ENCODE measurements around the gene KLK15. TPM values are rescaled to one million over a fixed set of nuclear protein-coding genes. Genes with fewer than 3 reads are reported as not detected.
A peak's percentile ranks its signal among the peaks of the same experiment; 100 is the strongest.

The KLK15 gene
- total and polyA plus RNA-seq, 2 of the 13 experiments (the other 11 are each of a cell fraction or from before 2014, with no cell fraction given) = not detected

DNA sequence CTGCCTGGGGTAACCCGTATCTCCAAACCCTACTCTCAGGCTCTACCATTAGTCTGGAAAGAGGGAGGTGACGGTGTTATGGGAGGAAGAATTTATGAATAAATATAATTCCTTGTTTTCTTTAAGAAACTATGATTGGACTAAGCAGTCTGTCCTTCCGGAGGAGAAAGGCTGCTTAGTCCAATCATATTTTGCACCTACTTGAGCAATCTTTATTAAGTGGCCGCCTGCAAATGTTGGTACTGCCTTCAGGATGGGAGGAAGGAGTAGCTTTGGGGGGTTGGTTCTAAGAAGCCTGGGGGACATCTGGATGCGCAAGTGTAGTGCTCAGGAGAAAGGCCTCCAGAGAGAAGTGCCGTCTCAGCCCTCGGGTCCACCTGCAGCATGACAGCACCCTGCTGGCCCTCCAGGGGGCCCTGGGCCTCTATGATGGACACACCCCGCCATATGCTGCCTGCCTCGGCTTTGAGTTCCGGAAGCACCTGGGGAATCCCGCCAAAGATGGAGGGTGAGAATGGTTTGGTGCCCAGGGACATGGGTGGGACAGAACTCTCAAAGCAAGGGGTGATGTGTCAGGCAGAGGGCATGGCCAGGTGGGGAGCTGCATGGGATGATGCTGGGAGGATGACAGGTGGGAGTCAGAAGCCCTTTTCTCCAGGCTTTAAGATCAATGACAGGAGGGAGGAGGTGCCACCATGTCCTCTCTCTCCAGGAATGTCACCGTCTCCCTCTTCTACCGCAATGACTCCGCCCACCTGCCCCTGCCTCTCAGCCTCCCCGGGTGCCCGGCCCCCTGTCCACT lies 39.1 kb downstream of the KLK15 start (continued):
- TF ChIP-seq FOXA1 (IDR thresholded peaks at IDR 0.05) (no peak), FOXA1 (CRISPR knock-in tag; IDR thresholded peaks at IDR 0.05) (no peak), ZNF510 (CRISPR knock-in tag; IDR thresholded peaks at IDR 0.05; ENCODE audit: low read depth) (no peak), ZNF329 (CRISPR knock-in tag; IDR thresholded peaks at IDR 0.05; ENCODE audit: low read depth) (no peak), ZNF230 (CRISPR knock-in tag; IDR thresholded peaks at IDR 0.05) (no peak), ZNF235 (CRISPR knock-in tag; IDR thresholded peaks at IDR 0.05; ENCODE audit: borderline replicate concordance) (no peak), MTF2 (CRISPR knock-in tag; IDR thresholded peaks at IDR 0.05; ENCODE audit: borderline replicate concordance) (no peak), ZNF326 (CRISPR knock-in tag; IDR thresholded peaks at IDR 0.05; ENCODE audit: borderline replicate concordance) (0 out of 2 replicates have a peak, but pooled peaks have one; percentile 34), ZNF788 (CRISPR knock-in tag; IDR thresholded peaks at IDR 0.05; ENCODE audit: borderline replicate concordance) (no peak), POLR2A (IDR thresholded peaks at IDR 0.05; ENCODE audit: insufficient read depth in 1 of 2, low read depth in 2 of 2, low read length in 2 of 2) (peak; percentile 27 to 54; a peak in 1 of 4 replicates), SMARCE1 (IDR thresholded peaks at IDR 0.05; ENCODE audit: borderline replicate concordance) (no peak), CHCHD3 (CRISPR knock-in tag; IDR thresholded peaks at IDR 0.05) (0 out of 2 replicates have a peak, but pooled peaks have one; percentile 52), FOSL1 (CRISPR knock-in tag; IDR thresholded peaks at IDR 0.05; ENCODE audit: borderline replicate concordance) (no peak), ZNF652 (CRISPR knock-in tag; IDR thresholded peaks at IDR 0.05; ENCODE audit: borderline replicate concordance, low read depth) (no peak), ZBTB1 (CRISPR knock-in tag; IDR thresholded peaks at IDR 0.05; ENCODE audit: borderline replicate concordance) (no peak), NFYC (CRISPR knock-in tag; IDR thresholded peaks at IDR 0.05) (no peak), PLRG1 (conservative IDR thresholded peaks at IDR 0.05) (no peak), ZFYVE20 (CRISPR knock-in tag; IDR thresholded peaks at IDR 0.05; ENCODE audit: borderline replicate concordance, low read depth) (0 out of 2 replicates have a peak, but pooled peaks have one; percentile 46)
- TF ChIP-seq, protein P1, sequence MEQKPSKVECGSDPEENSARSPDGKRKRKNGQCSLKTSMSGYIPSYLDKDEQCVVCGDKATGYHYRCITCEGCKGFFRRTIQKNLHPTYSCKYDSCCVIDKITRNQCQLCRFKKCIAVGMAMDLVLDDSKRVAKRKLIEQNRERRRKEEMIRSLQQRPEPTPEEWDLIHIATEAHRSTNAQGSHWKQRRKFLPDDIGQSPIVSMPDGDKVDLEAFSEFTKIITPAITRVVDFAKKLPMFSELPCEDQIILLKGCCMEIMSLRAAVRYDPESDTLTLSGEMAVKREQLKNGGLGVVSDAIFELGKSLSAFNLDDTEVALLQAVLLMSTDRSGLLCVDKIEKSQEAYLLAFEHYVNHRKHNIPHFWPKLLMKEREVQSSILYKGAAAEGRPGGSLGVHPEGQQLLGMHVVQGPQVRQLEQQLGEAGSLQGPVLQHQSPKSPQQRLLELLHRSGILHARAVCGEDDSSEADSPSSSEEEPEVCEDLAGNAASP (CRISPR knock-in tag; IDR thresholded peaks at IDR 0.05; ENCODE audit: borderline replicate concordance) = no peak
- TF ChIP-seq, protein P2, sequence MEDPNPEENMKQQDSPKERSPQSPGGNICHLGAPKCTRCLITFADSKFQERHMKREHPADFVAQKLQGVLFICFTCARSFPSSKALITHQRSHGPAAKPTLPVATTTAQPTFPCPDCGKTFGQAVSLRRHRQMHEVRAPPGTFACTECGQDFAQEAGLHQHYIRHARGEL (CRISPR knock-in tag; IDR thresholded peaks at IDR 0.05) = no peak
- TF ChIP-seq, protein P3, sequence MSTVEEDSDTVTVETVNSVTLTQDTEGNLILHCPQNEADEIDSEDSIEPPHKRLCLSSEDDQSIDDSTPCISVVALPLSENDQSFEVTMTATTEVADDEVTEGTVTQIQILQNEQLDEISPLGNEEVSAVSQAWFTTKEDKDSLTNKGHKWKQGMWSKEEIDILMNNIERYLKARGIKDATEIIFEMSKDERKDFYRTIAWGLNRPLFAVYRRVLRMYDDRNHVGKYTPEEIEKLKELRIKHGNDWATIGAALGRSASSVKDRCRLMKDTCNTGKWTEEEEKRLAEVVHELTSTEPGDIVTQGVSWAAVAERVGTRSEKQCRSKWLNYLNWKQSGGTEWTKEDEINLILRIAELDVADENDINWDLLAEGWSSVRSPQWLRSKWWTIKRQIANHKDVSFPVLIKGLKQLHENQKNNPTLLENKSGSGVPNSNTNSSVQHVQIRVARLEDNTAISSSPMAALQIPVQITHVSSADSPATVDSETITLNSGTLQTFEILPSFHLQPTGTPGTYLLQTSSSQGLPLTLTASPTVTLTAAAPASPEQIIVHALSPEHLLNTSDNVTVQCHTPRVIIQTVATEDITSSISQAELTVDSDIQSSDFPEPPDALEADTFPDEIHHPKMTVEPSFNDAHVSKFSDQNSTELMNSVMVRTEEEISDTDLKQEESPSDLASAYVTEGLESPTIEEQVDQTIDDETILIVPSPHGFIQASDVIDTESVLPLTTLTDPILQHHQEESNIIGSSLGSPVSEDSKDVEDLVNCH (CRISPR knock-in tag; IDR thresholded peaks at IDR 0.05) = no peak
- TF ChIP-seq, protein P4, sequence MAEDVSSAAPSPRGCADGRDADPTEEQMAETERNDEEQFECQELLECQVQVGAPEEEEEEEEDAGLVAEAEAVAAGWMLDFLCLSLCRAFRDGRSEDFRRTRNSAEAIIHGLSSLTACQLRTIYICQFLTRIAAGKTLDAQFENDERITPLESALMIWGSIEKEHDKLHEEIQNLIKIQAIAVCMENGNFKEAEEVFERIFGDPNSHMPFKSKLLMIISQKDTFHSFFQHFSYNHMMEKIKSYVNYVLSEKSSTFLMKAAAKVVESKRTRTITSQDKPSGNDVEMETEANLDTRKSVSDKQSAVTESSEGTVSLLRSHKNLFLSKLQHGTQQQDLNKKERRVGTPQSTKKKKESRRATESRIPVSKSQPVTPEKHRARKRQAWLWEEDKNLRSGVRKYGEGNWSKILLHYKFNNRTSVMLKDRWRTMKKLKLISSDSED (CRISPR knock-in tag; IDR thresholded peaks at IDR 0.05) = no peak
- TF ChIP-seq, protein P5, sequence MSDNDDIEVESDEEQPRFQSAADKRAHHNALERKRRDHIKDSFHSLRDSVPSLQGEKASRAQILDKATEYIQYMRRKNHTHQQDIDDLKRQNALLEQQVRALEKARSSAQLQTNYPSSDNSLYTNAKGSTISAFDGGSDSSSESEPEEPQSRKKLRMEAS (IDR thresholded peaks at IDR 0.05) = peak; percentile 49; the same call in 1 of the 2 replicates
- TF ChIP-seq, protein P6, sequence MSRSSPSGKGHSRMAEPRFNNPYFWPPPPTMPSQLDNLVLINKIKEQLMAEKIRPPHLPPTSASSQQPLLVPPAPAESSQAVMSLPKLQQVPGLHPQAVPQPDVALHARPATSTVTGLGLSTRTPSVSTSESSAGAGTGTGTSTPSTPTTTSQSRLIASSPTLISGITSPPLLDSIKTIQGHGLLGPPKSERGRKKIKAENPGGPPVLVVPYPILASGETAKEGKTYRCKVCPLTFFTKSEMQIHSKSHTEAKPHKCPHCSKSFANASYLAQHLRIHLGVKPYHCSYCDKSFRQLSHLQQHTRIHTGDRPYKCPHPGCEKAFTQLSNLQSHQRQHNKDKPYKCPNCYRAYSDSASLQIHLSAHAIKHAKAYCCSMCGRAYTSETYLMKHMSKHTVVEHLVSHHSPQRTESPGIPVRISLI (CRISPR knock-in tag; IDR thresholded peaks at IDR 0.05; ENCODE audit: borderline replicate concordance) = no peak
